ENCODE measurements around the gene KHNYN.

Gene KHNYN

GRCh38 chr14:24408764-24409163, 21.0 kb upstream of the KHNYN start:
- H3K4me1 ChIP-seq (ENCODE audit: control insufficient read depth, insufficient read depth, low read length), result no peaks in the 10 kb centered on the region
- no peak for TF ChIP-seq INSM2 (tag by site-specific recombination; IDR thresholded peaks at IDR 0.05)
- TF ChIP-seq ZNF529 (tag by site-specific recombination; IDR thresholded peaks at IDR 0.05; ENCODE audit: insufficient replicate concordance), result no peak
- no peak for TF ChIP-seq ZNF155 (tag by site-specific recombination; IDR thresholded peaks at IDR 0.05)
- TF ChIP-seq ZNF560 (tag by site-specific recombination; IDR thresholded peaks at IDR 0.05; ENCODE audit: borderline replicate concordance), result no peak
- TF ChIP-seq ZNF23 (tag by site-specific recombination; IDR thresholded peaks at IDR 0.05; ENCODE audit: borderline replicate concordance), result no peak
- no peak for TF ChIP-seq KLF8 (tag by site-specific recombination; IDR thresholded peaks at IDR 0.05)
- no peak for TF ChIP-seq WT1 (tag by site-specific recombination; IDR thresholded peaks at IDR 0.05)
- H3K4me3 ChIP-seq (ENCODE audit: low read depth, low read length), result no peak overlapping the region
- ChIA-PET CTCF (interaction anchor here (0.7 to 1.7 kb wide), 6 partner anchors 9 to 194 kb away, joined by 3 to 9 read pairs (median 4); no protein-coding TSS in a partner anchor), POLR2A (interaction anchor here (0.6 to 0.8 kb wide), 3 partner anchors 9 to 43 kb away, joined by 3 to 7 read pairs (median 4); no protein-coding TSS in a partner anchor)
- peaks cover 0 to 66% of the 10 kb centered on the region in 2 experiments; a peak in 1 of 3 replicates for H3K36me3 ChIP-seq (ENCODE audit: control insufficient read depth in 2 of 2, insufficient read depth in 1 of 2, low read length in 2 of 2)
- H3K27ac ChIP-seq (ENCODE audit: extremely low read depth, low read depth, low read length), result no peak overlapping the region
- H3K9me3 ChIP-seq (ENCODE audit: control insufficient read depth, insufficient read depth, low read depth, low read length), result no peaks in the 10 kb centered on the region

GRCh38 chr14:24409192-24409591, 20.6 kb upstream of the KHNYN start:
- POLR2A ChIA-PET, result interaction anchor here (0.6 to 0.8 kb wide), 3 partner anchors 9 to 43 kb away, joined by 3 to 7 read pairs (median 4); no protein-coding TSS in a partner anchor
- H3K4me1 ChIP-seq (ENCODE audit: control insufficient read depth, insufficient read depth, low read length), result no peaks in the 10 kb centered on the region
- no peak for TF ChIP-seq ZNF701 (tag by site-specific recombination; IDR thresholded peaks at IDR 0.05)
- TF ChIP-seq ZBTB7A (tag by site-specific recombination; IDR thresholded peaks at IDR 0.05; ENCODE audit: low read depth), result no peak
- TF ChIP-seq ZBTB10 (tag by site-specific recombination; IDR thresholded peaks at IDR 0.05), result no peak
- no peak for TF ChIP-seq ZNF449 (tag by site-specific recombination; IDR thresholded peaks at IDR 0.05)
- TF ChIP-seq ZNF335 (tag by site-specific recombination; conservative IDR thresholded peaks at IDR 0.05), result no peak
- no peak for TF ChIP-seq ZNF549 (tag by site-specific recombination; IDR thresholded peaks at IDR 0.05)
- TF ChIP-seq BCL11A (tag by site-specific recombination; IDR thresholded peaks at IDR 0.05; ENCODE audit: low read depth), result no peak
- no peak for TF ChIP-seq ZSCAN4 (tag by site-specific recombination; IDR thresholded peaks at IDR 0.05)
- TF ChIP-seq ZBTB20 (tag by site-specific recombination; IDR thresholded peaks at IDR 0.05), result no peak
- TF ChIP-seq KLF17 (tag by site-specific recombination; IDR thresholded peaks at IDR 0.05), result no peak
- TF ChIP-seq ZNF843 (tag by site-specific recombination; IDR thresholded peaks at IDR 0.05), result no peak
- no peak for TF ChIP-seq ZNF121 (tag by site-specific recombination; IDR thresholded peaks at IDR 0.05)
- TF ChIP-seq ZNF341 (tag by site-specific recombination; IDR thresholded peaks at IDR 0.05; ENCODE audit: low read depth), result no peak
- no peak for TF ChIP-seq ZNF202 (tag by site-specific recombination; IDR thresholded peaks at IDR 0.05; ENCODE audit: borderline replicate concordance)
- no peak for TF ChIP-seq ZNF664 (tag by site-specific recombination; IDR thresholded peaks at IDR 0.05)
- no peak for TF ChIP-seq PATZ1 (tag by site-specific recombination; IDR thresholded peaks at IDR 0.05)

More at GRCh38 chr14:24409192-24409591, 20.6 kb upstream of the KHNYN start:
- H3K9me3 ChIP-seq (ENCODE audit: control insufficient read depth, insufficient read depth, low read depth, low read length), result no peaks in the 10 kb centered on the region
- H3K4me3 ChIP-seq (ENCODE audit: low read depth, low read length), result no peak overlapping the region
- CTCF ChIA-PET, result interaction anchor here (0.7 to 1.7 kb wide), 6 partner anchors 8 to 193 kb away, joined by 3 to 9 read pairs (median 4); no protein-coding TSS in a partner anchor
- peaks cover 0 to 71% of the 10 kb centered on the region in 2 experiments; a peak in 1 of 3 replicates for H3K36me3 ChIP-seq (ENCODE audit: control insufficient read depth in 2 of 2, insufficient read depth in 1 of 2, low read length in 2 of 2)
- no peak overlapping the region for H3K27ac ChIP-seq (ENCODE audit: extremely low read depth, low read depth, low read length)

Measured in HEK293 (cell line).